ENCODE measurements around the gene ANKRD40. TPM values are rescaled to one million over a fixed set of nuclear protein-coding genes. Genes with fewer than 3 reads are reported as not detected.
A peak's percentile ranks its signal among the peaks of the same experiment; 100 is the strongest.

Gene ANKRD40
- total and polyA plus RNA-seq, 9 of the 15 experiments (the other 6 are each of a cell fraction or from before 2014, with no cell fraction given), result 9.0 to 28.9 (median 27.7) TPM

- TF ChIP-seq ZNF740 (CRISPR knock-in tag; IDR thresholded peaks at IDR 0.05) (no peak), ZNF740 (tag; IDR thresholded peaks at IDR 0.05) (0 out of 4 replicates have a peak, but pooled peaks of 1 of the 2 experiments have one; percentile 38), PYGO2 (tag; IDR thresholded peaks at IDR 0.05) (peak; percentile 37; the same call in 1 of the 2 replicates), ZHX1 (conservative IDR thresholded peaks at IDR 0.05; ENCODE audit: low read length) (no peak), HDAC8 (tag; IDR thresholded peaks at IDR 0.05) (0 out of 2 replicates have a peak, but pooled peaks have one; percentile 23), TCF3 (CRISPR knock-in tag; IDR thresholded peaks at IDR 0.05) (0 out of 2 replicates have a peak, but pooled peaks have one; percentile 27), ZBTB7A (IDR thresholded peaks at IDR 0.05; ENCODE audit: borderline replicate concordance, control insufficient read depth, low read depth, low read length) (0 out of 2 replicates have a peak, but pooled peaks have one; percentile 4), ZNF592 (IDR thresholded peaks at IDR 0.05) (peak; percentile 98), DNMT1 (IDR thresholded peaks at IDR 0.05) (peak; percentile 26; the same call in 1 of the 2 replicates), NCOA2 (IDR thresholded peaks at IDR 0.05; ENCODE audit: partially characterized antibody in 2 of 2) (no peak), EHMT2 (IDR thresholded peaks at IDR 0.05) (peak; percentile 68), CBX3 (IDR thresholded peaks at IDR 0.05; ENCODE audit: borderline replicate concordance in 1 of 2, low read length in 2 of 2) (0 out of 3 replicates have a peak, but pooled peaks of 1 of the 2 experiments have one; percentile 13), ZBED1 (IDR thresholded peaks at IDR 0.05) (no peak), ZBTB9 (CRISPR knock-in tag; IDR thresholded peaks at IDR 0.05) (peak; percentile 69; the same call in 1 of the 2 replicates), FOXJ2 (tag; IDR thresholded peaks at IDR 0.05) (peak; percentile 39; the same call in 1 of the 2 replicates)
Measured at GRCh38 chr17:50661795-50662391, 45.8 kb downstream of the ANKRD40 start (continued).
